Testis (tissue), 2 donors: ENCODE data around the gene KCNH4.

Experiments
- POLR2A ChIP-seq: fragments of 450-650 bp; IDR thresholded peaks from one replicate; pipeline ENCODE4 v1.6.1; 2017; ENCODE audit warnings: antibody characterized with exemption, mild to moderate bottlenecking, moderate library complexity
- TF ChIP-seq, protein P1 (sequence below), 3 experiments: fragments of 450-650 bp in 2 of 3; fragments of 200-600 bp in 1 of 3; sonication (generic) in 1 of 3; IDR thresholded peaks; one replicate each; pipeline ENCODE4 v1.5.1; 2016 to 2019; ENCODE audit warnings: antibody characterized with exemption in 3 of 3, mild to moderate bottlenecking in 2 of 3, moderate library complexity in 1 of 3

- TF ChIP-seq, protein P1, sequence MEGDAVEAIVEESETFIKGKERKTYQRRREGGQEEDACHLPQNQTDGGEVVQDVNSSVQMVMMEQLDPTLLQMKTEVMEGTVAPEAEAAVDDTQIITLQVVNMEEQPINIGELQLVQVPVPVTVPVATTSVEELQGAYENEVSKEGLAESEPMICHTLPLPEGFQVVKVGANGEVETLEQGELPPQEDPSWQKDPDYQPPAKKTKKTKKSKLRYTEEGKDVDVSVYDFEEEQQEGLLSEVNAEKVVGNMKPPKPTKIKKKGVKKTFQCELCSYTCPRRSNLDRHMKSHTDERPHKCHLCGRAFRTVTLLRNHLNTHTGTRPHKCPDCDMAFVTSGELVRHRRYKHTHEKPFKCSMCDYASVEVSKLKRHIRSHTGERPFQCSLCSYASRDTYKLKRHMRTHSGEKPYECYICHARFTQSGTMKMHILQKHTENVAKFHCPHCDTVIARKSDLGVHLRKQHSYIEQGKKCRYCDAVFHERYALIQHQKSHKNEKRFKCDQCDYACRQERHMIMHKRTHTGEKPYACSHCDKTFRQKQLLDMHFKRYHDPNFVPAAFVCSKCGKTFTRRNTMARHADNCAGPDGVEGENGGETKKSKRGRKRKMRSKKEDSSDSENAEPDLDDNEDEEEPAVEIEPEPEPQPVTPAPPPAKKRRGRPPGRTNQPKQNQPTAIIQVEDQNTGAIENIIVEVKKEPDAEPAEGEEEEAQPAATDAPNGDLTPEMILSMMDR (IDR thresholded peaks at IDR 0.05): no peak
- TF ChIP-seq POLR2A: no peak
Observed at GRCh38 chr17:42165751-42166150, 15.2 kb downstream of the KCNH4 start.
